GM23338 (cell line): ENCODE results near the gene ECE1. TPM values are rescaled to one million over a fixed set of nuclear protein-coding genes. Genes with fewer than 3 reads are reported as not detected.
A peak's percentile ranks its signal among the peaks of the same experiment; 100 is the strongest.
"Not testable (repeated sequence)": the region's sequence is repeated elsewhere in the genome, so short reads cannot be mapped to it uniquely, and the experiment has no call there.

Source experiments
- ATAC-seq: fragments of 200-7000 bp; cut with Tn5 transposase; 3 replicates; pipeline ENCODE4 v1.9.1; 2020
- DNase-seq: peaks from one replicate; pipeline ENCODE4 v3.0.0-alpha.2; 2015; ENCODE audit warnings: low spot score
- H2AFZ ChIP-seq: fragments of 200-600 bp; sonication (generic); 2 replicates; pipeline ENCODE4 v1.8.0; 2016; ENCODE audit warnings: antibody characterized with exemption, mild to moderate bottlenecking, moderate library complexity
- H3F3A ChIP-seq: fragments of 200-600 bp; sonication (generic); replicated peaks from 2 replicates; pipeline ENCODE4 v1.8.0; 2017; ENCODE audit warnings: antibody characterized with exemption, mixed run types, low read depth
- H3K27ac ChIP-seq: fragments of 200-600 bp; sonication (generic); 2 replicates; pipeline ENCODE4 v1.6.1; 2016; ENCODE audit warnings: low read depth
- H3K27me3 ChIP-seq: fragments of 200-600 bp; sonication (generic); 2 replicates; pipeline ENCODE4 v1.8.0; 2016; ENCODE audit warnings: mild to moderate bottlenecking, mixed run types, moderate library complexity; ENCODE audit not compliant: insufficient read depth
- H3K36me3 ChIP-seq: fragments of 200-600 bp; sonication (generic); 2 replicates; pipeline ENCODE4 v1.8.0; 2016; ENCODE audit warnings: mild to moderate bottlenecking; ENCODE audit not compliant: insufficient read depth
- H3K4me1 ChIP-seq: fragments of 200-600 bp; sonication (generic); 2 replicates; pipeline ENCODE4 v1.8.0; 2016; ENCODE audit warnings: mild to moderate bottlenecking, moderate library complexity; ENCODE audit not compliant: insufficient read depth
- H3K4me2 ChIP-seq: fragments of 200-600 bp; sonication (generic); 2 replicates; pipeline ENCODE4 v1.7.1; 2017; ENCODE audit warnings: mixed run types
- H3K4me3 ChIP-seq: fragments of 200-600 bp; sonication (generic); 2 replicates; pipeline ENCODE4 v1.6.1; 2016; ENCODE audit warnings: mixed run types
- H3K79me2 ChIP-seq: fragments of 200-600 bp; sonication (generic); replicated peaks from 2 replicates; pipeline ENCODE4 v1.8.0; 2017; ENCODE audit warnings: mild to moderate bottlenecking; ENCODE audit not compliant: insufficient read depth
- H3K9me2 ChIP-seq: fragments of 200-600 bp; sonication (generic); 2 replicates; pipeline ENCODE4 v1.8.0; 2017; ENCODE audit not compliant: insufficient read depth
- H4K20me1 ChIP-seq: fragments of 200-600 bp; sonication (generic); replicated peaks from 2 replicates; pipeline ENCODE4 v1.8.0; 2017; ENCODE audit warnings: mild to moderate bottlenecking; ENCODE audit not compliant: insufficient read depth
- H3K27ac Mint-ChIP-seq: 2 replicates; pipeline ENCODE4 v1.8.0; 2020; ENCODE audit warnings: inconsistent platforms, mild to moderate bottlenecking, moderate library complexity, mixed read lengths
- H3K27me3 Mint-ChIP-seq: 3 replicates; pipeline ENCODE4 v1.8.0; 2022; ENCODE audit warnings: low read depth, mild to moderate bottlenecking, moderate library complexity, mixed read lengths, inconsistent platforms; ENCODE audit not compliant: insufficient read depth, poor library complexity
- H3K36me3 Mint-ChIP-seq: 3 replicates; pipeline ENCODE4 v1.8.0; 2021; ENCODE audit warnings: low read depth, mild to moderate bottlenecking, inconsistent platforms, moderate library complexity, mixed read lengths
- H3K4me1 Mint-ChIP-seq: 3 replicates; pipeline ENCODE4 v1.8.0; 2020; ENCODE audit warnings: mild to moderate bottlenecking, inconsistent platforms, mixed read lengths
- H3K4me3 Mint-ChIP-seq: 3 replicates; pipeline ENCODE4 v1.8.0; 2021; ENCODE audit warnings: moderate library complexity, mild to moderate bottlenecking, inconsistent platforms, mixed read lengths
- H3K9me3 Mint-ChIP-seq: 3 replicates; pipeline ENCODE4 v1.8.0; 2020; ENCODE audit warnings: moderate library complexity, mild to moderate bottlenecking, inconsistent platforms, mixed read lengths
- CTCF ChIP-seq, 2 experiments: fragments of 200-600 bp in 1 of 2; sonication (generic) in 1 of 2; conservative IDR thresholded peaks; 2 replicates each; pipeline versions ENCODE4 v1.5.1 to v1.6.1; 2016 to 2017; ENCODE audit warnings: antibody characterized with exemption in 2 of 2, low read depth in 2 of 2, mild to moderate bottlenecking in 2 of 2, moderate library complexity in 1 of 2
- ETS1 ChIP-seq: IDR thresholded peaks from 2 replicates; pipeline ENCODE4 v1.6.1; 2016; ENCODE audit warnings: antibody characterized with exemption
- EZH2 ChIP-seq: fragments of 200-600 bp; sonication (generic); IDR thresholded peaks from one replicate; pipeline ENCODE4 v1.8.0; 2017; ENCODE audit warnings: antibody characterized with exemption, mild to moderate bottlenecking, low read depth; ENCODE audit not compliant: unreplicated experiment
- EZH2phosphoT487 ChIP-seq: fragments of 200-600 bp; sonication (generic); IDR thresholded peaks from one replicate; pipeline ENCODE4 v1.8.1; 2018; ENCODE audit warnings: antibody characterized with exemption; ENCODE audit not compliant: unreplicated experiment
- JUNB ChIP-seq: IDR thresholded peaks from one replicate; pipeline ENCODE4 v1.6.1; 2016; ENCODE audit warnings: antibody characterized with exemption; ENCODE audit not compliant: unreplicated experiment
- NANOG ChIP-seq: IDR thresholded peaks from 2 replicates; pipeline ENCODE4 v1.6.1; 2016; ENCODE audit warnings: antibody characterized with exemption, borderline replicate concordance
- POLR2AphosphoS5 ChIP-seq: IDR thresholded peaks from 2 replicates; pipeline ENCODE4 v1.6.1; 2016; ENCODE audit warnings: antibody characterized with exemption, low read depth
- REST ChIP-seq: IDR thresholded peaks from one replicate; pipeline ENCODE4 v1.6.1; 2018; ENCODE audit warnings: antibody characterized with exemption; ENCODE audit not compliant: unreplicated experiment
- STAT1 ChIP-seq: IDR thresholded peaks from one replicate; pipeline ENCODE4 v1.6.1; 2016; ENCODE audit warnings: antibody characterized with exemption; ENCODE audit not compliant: unreplicated experiment
- ZNF114 ChIP-seq: fragments of 250-450 bp; sonication (Bioruptor Pico); IDR thresholded peaks from 2 replicates; pipeline ENCODE4 v1.5.0; 2020; ENCODE audit warnings: mild to moderate bottlenecking, moderate library complexity
- ZNF331 ChIP-seq: fragments of 250-450 bp; sonication (Bioruptor Pico); IDR thresholded peaks from 2 replicates; pipeline ENCODE4 v1.5.0; 2020; ENCODE audit warnings: low read depth, mild to moderate bottlenecking, moderate library complexity
- polyA plus RNA-seq: library from polyadenylated mRNA; unstranded; fragments of >200 nt; fragmentation: Nextera tagmentation; extraction: Ambion mirVana; gene quantifications from 2 replicates; pipeline ENCODE4 v1.2.1, GENCODE V29; 2016
- total RNA-seq: library from RNA; depleted of rRNA; stranded (reverse); fragments of >200 nt; shearing (Covaris generic); gene quantifications from 2 replicates; pipeline ENCODE4 v1.2.3, GENCODE V29; 2014

The ECE1 gene
- total and polyA plus RNA-seq, 2 experiments from 2014 or later, result 11.0 to 45.0 TPM

- TF ChIP-seq ZNF114 (CRISPR knock-in tag) (no peak), ZNF331 (CRISPR knock-in tag) (no peak), EZH2 (no peak)
These were observed 98.0 kb downstream of the ECE1 start (continued) for GRCh38 chr1:21192284-21192683.

GRCh38 chr1:21190771-21191170, 99.5 kb downstream of the ECE1 start:
- H3K27me3 Mint-ChIP-seq, result peaks cover 89% of the 10 kb centered on the region
- H2AFZ ChIP-seq, H3K4me2 ChIP-seq, H3K36me3 ChIP-seq, DNase-seq, H3K36me3 Mint-ChIP-seq, H3K9me3 Mint-ChIP-seq, H3K4me3 Mint-ChIP-seq, H3K4me1 ChIP-seq, H3K4me3 ChIP-seq, H3K9me2 ChIP-seq, H3F3A ChIP-seq, H4K20me1 ChIP-seq, H3K4me1 Mint-ChIP-seq, H3K79me2 ChIP-seq, H3K27ac Mint-ChIP-seq, H3K27ac ChIP-seq: not testable (repeated sequence)
- H3K27me3 ChIP-seq, result peaks cover 92% of the 10 kb centered on the region
- ATAC-seq, result peak; percentile 21; the same call in 2 of the 3 replicates
- TF ChIP-seq POLR2AphosphoS5, result peak; percentile 65

GRCh38 chr1:21189906-21190500, 100.3 kb downstream of the ECE1 start:
- Histone ChIP-seq H3K4me2 (no peak overlapping the region), H3K27ac (no peak overlapping the region), H3K79me2 (no peaks in the 10 kb centered on the region), H3K27me3 (peaks cover 100% of the 10 kb centered on the region), H3F3A (no peaks in the 10 kb centered on the region), H3K36me3 (no peaks in the 10 kb centered on the region), H3K4me3 (no peak overlapping the region), H4K20me1 (peaks cover 3% of the 10 kb centered on the region), H2AFZ (no peak overlapping the region), H3K9me2 (no peaks in the 10 kb centered on the region), H3K4me1 (no peaks in the 10 kb centered on the region; the same call in 1 of the 2 replicates)
- Mint-ChIP-seq H3K4me1 (no peaks in the 10 kb centered on the region), H3K27me3 (peaks cover 87% of the 10 kb centered on the region), H3K9me3 (no peaks in the 10 kb centered on the region), H3K27ac (no peak overlapping the region), H3K4me3 (no peak overlapping the region), H3K36me3 (no peaks in the 10 kb centered on the region)
- ATAC-seq (no peak), DNase-seq (no peak)
- TF ChIP-seq STAT1, result no peak
- TF ChIP-seq ETS1, result no peak
- TF ChIP-seq NANOG, result no peak
- TF ChIP-seq EZH2phosphoT487, result no peak
- TF ChIP-seq CTCF (conservative IDR thresholded peaks at IDR 0.05; ENCODE audit: low read depth in 2 of 2), result no peak
- no peak for TF ChIP-seq REST
- TF ChIP-seq EZH2, result no peak
- no peak for TF ChIP-seq JUNB
